T-helper 17 cell (primary cell): ENCODE measurements around the gene LRMDA. TPM values are rescaled to one million over a fixed set of nuclear protein-coding genes. Genes with fewer than 3 reads are reported as not detected.

Experiments
- ATAC-seq: fragments of 150-1000 bp; cut with Tn5 transposase; 2 replicates; pipeline ENCODE4 v1.10.0; 2021; ENCODE audit warnings: mild to moderate bottlenecking, moderate library complexity
- DNase-seq, 3 donors: peaks; one replicate each; pipeline versions ENCODE4 v3.0.0 to v3.0.0-alpha.2; 2020 to 2021
- H3K9me3 ChIP-seq: one replicate; pipeline ENCODE4 v1.7.0; 2013; ENCODE audit warnings: low read length, mild to moderate bottlenecking; ENCODE audit not compliant: control insufficient read depth, poor library complexity, severe bottlenecking
- H3K27ac Mint-ChIP-seq: one replicate; pipeline ENCODE4 v1.8.0; 2022; ENCODE audit warnings: mild to moderate bottlenecking, moderate library complexity, mixed read lengths
- H3K27me3 Mint-ChIP-seq: one replicate; pipeline ENCODE4 v1.8.0; 2022; ENCODE audit warnings: mixed read lengths
- H3K36me3 Mint-ChIP-seq: one replicate; pipeline ENCODE4 v1.8.0; 2022; ENCODE audit warnings: low read depth, mixed read lengths
- H3K4me1 Mint-ChIP-seq: one replicate; pipeline ENCODE4 v1.8.0; 2022; ENCODE audit warnings: mild to moderate bottlenecking, mixed read lengths
- H3K4me3 Mint-ChIP-seq: one replicate; pipeline ENCODE4 v1.8.0; 2022; ENCODE audit warnings: mild to moderate bottlenecking, moderate library complexity, mixed read lengths
- total RNA-seq, 4 donors: library from RNA in 2 of 4; stranded (reverse) in 2 of 4; gene quantifications; one replicate each; pipeline ENCODE4 v1.2.3 and lab custom pipeline; 2022 to 2026

Gene LRMDA
- total RNA-seq, 2 donors from 2014 or later = not detected

- Mint-ChIP-seq H3K36me3 (no peaks in the 10 kb centered on the region), H3K4me3 (no peak overlapping the region), H3K27ac (no peak overlapping the region), H3K4me1 (no peaks in the 10 kb centered on the region), H3K27me3 (no peaks in the 10 kb centered on the region)
- no peaks in the 10 kb centered on the region for H3K9me3 ChIP-seq
- DNase-seq (no peak), ATAC-seq (no peak)
Observed at GRCh38 chr10:76356557-76356956, 925.1 kb downstream of the LRMDA start.

GRCh38 chr10:76357726-76358415, 926.4 kb downstream of the LRMDA start:
- no peak overlapping the region for H3K27ac Mint-ChIP-seq
- no peaks in the 10 kb centered on the region for H3K36me3 Mint-ChIP-seq
- DNase-seq = no peak
- ATAC-seq = no peak
- no peaks in the 10 kb centered on the region for H3K27me3 Mint-ChIP-seq
- H3K9me3 ChIP-seq = no peaks in the 10 kb centered on the region
- no peaks in the 10 kb centered on the region for H3K4me1 Mint-ChIP-seq
- no peak overlapping the region for H3K4me3 Mint-ChIP-seq

GRCh38 chr10:76358743-76359395, 927.4 kb downstream of the LRMDA start:
- no peak for ATAC-seq
- H3K27ac Mint-ChIP-seq = no peak overlapping the region
- H3K4me1 Mint-ChIP-seq = no peaks in the 10 kb centered on the region
- no peaks in the 10 kb centered on the region for H3K36me3 Mint-ChIP-seq
- H3K4me3 Mint-ChIP-seq = no peak overlapping the region
- no peaks in the 10 kb centered on the region for H3K27me3 Mint-ChIP-seq
- H3K9me3 ChIP-seq = no peaks in the 10 kb centered on the region
- no peak for DNase-seq

- no peaks in the 10 kb centered on the region for H3K36me3 Mint-ChIP-seq
- H3K4me3 Mint-ChIP-seq = no peak overlapping the region
- H3K27ac Mint-ChIP-seq = no peak overlapping the region
- DNase-seq = no peak
- no peak for ATAC-seq
- no peaks in the 10 kb centered on the region for H3K27me3 Mint-ChIP-seq
- no peaks in the 10 kb centered on the region for H3K9me3 ChIP-seq
- H3K4me1 Mint-ChIP-seq = no peaks in the 10 kb centered on the region
Observed at GRCh38 chr10:76375761-76376160, 944.3 kb downstream of the LRMDA start.

- DNase-seq = no peak
- Mint-ChIP-seq H3K4me1 (no peaks in the 10 kb centered on the region), H3K36me3 (no peaks in the 10 kb centered on the region), H3K27me3 (no peaks in the 10 kb centered on the region), H3K27ac (no peak overlapping the region), H3K4me3 (no peak overlapping the region)
- no peak for ATAC-seq
- H3K9me3 ChIP-seq = no peaks in the 10 kb centered on the region
Observed at GRCh38 chr10:76382381-76382851, 951.0 kb downstream of the LRMDA start.

GRCh38 chr10:76388321-76389023, 957.0 kb downstream of the LRMDA start:
- Mint-ChIP-seq H3K27me3 (no peaks in the 10 kb centered on the region), H3K27ac (no peak overlapping the region), H3K4me1 (no peaks in the 10 kb centered on the region), H3K4me3 (no peak overlapping the region), H3K36me3 (no peaks in the 10 kb centered on the region)
- no peak for DNase-seq
- no peak for ATAC-seq
- no peaks in the 10 kb centered on the region for H3K9me3 ChIP-seq

- Mint-ChIP-seq H3K4me3 (no peak overlapping the region), H3K4me1 (no peaks in the 10 kb centered on the region), H3K27me3 (no peaks in the 10 kb centered on the region), H3K36me3 (no peaks in the 10 kb centered on the region), H3K27ac (no peak overlapping the region)
- no peak for ATAC-seq
- no peaks in the 10 kb centered on the region for H3K9me3 ChIP-seq
- no peak for DNase-seq
Observed at GRCh38 chr10:76393875-76394706, 962.7 kb downstream of the LRMDA start.

- DNase-seq (no peak), ATAC-seq (no peak)
- no peaks in the 10 kb centered on the region for H3K9me3 ChIP-seq
- no peaks in the 10 kb centered on the region for H3K36me3 Mint-ChIP-seq
- no peaks in the 10 kb centered on the region for H3K4me1 Mint-ChIP-seq
- H3K27me3 Mint-ChIP-seq = no peaks in the 10 kb centered on the region
- H3K27ac Mint-ChIP-seq = no peak overlapping the region
- no peak overlapping the region for H3K4me3 Mint-ChIP-seq
Observed at GRCh38 chr10:76394707-76395042, 963.3 kb downstream of the LRMDA start.

GRCh38 chr10:76395251-76395650, 963.8 kb downstream of the LRMDA start:
- no peaks in the 10 kb centered on the region for H3K4me1 Mint-ChIP-seq
- H3K36me3 Mint-ChIP-seq = no peaks in the 10 kb centered on the region
- ATAC-seq (no peak), DNase-seq (no peak)
- H3K9me3 ChIP-seq = no peaks in the 10 kb centered on the region
- no peak overlapping the region for H3K27ac Mint-ChIP-seq
- H3K4me3 Mint-ChIP-seq = no peak overlapping the region
- H3K27me3 Mint-ChIP-seq = no peaks in the 10 kb centered on the region

- no peak overlapping the region for H3K27ac Mint-ChIP-seq
- no peaks in the 10 kb centered on the region for H3K36me3 Mint-ChIP-seq
- no peaks in the 10 kb centered on the region for H3K4me1 Mint-ChIP-seq
- no peaks in the 10 kb centered on the region for H3K9me3 ChIP-seq
- H3K4me3 Mint-ChIP-seq = no peak overlapping the region
- ATAC-seq (no peak), DNase-seq (no peak)
- H3K27me3 Mint-ChIP-seq = no peaks in the 10 kb centered on the region
Observed at GRCh38 chr10:76396134-76396533, 964.7 kb downstream of the LRMDA start.

GRCh38 chr10:76397181-76398042, 966.0 kb downstream of the LRMDA start:
- no peak for ATAC-seq
- H3K4me1 Mint-ChIP-seq = no peaks in the 10 kb centered on the region

GRCh38 chr10:76398043-76398710, 966.8 kb downstream of the LRMDA start:
- H3K4me1 Mint-ChIP-seq = no peaks in the 10 kb centered on the region
- ATAC-seq (no peak), DNase-seq (no peak)
- H3K27ac Mint-ChIP-seq = no peak overlapping the region
- no peaks in the 10 kb centered on the region for H3K9me3 ChIP-seq
- no peaks in the 10 kb centered on the region for H3K27me3 Mint-ChIP-seq
- H3K4me3 Mint-ChIP-seq = no peak overlapping the region
- no peaks in the 10 kb centered on the region for H3K36me3 Mint-ChIP-seq

More at GRCh38 chr10:76397181-76398042, 966.0 kb downstream of the LRMDA start:
- no peaks in the 10 kb centered on the region for H3K27me3 Mint-ChIP-seq
- H3K9me3 ChIP-seq = no peaks in the 10 kb centered on the region
- H3K27ac Mint-ChIP-seq = no peak overlapping the region
- H3K4me3 Mint-ChIP-seq = no peak overlapping the region
- H3K36me3 Mint-ChIP-seq = no peaks in the 10 kb centered on the region
- no peak for DNase-seq
